Epithelial cell of prostate (primary cell): ENCODE measurements around the gene FAS.

Experiments used
- DNase-seq: peaks from one replicate; pipeline ENCODE4 v3.0.0-alpha.2; 2011; ENCODE audit warnings: low read depth, low spot score
- H3K27ac ChIP-seq: fragments of 450-650 bp; 2 replicates; pipeline ENCODE4 v1.5.1; 2017; ENCODE audit warnings: mild to moderate bottlenecking

FAS gene

GRCh38 chr10:88990384-88991160 lies at the start of gene FAS:
Gene FAS, plus strand, starts transcription at chr10:88990798. Its CDS starts 79 bp downstream, at chr10:88990877.
- H3K27ac ChIP-seq: peak within 1 kb of the TSS; percentile 99
- DNase-seq: peak; percentile 45

- no peak for DNase-seq
- H3K27ac ChIP-seq: no peak overlapping the region
Observed at GRCh38 chr10:88941026-88941425, 49.6 kb upstream of the FAS start.

- no peak overlapping the region for H3K27ac ChIP-seq
- DNase-seq: no peak
Observed at GRCh38 chr10:88943778-88944177, 46.8 kb upstream of the FAS start.

GRCh38 chr10:88944813-88945212 lies 45.8 kb upstream of the FAS start:
- no peak for DNase-seq
- H3K27ac ChIP-seq: no peak overlapping the region

- no peak for DNase-seq
- H3K27ac ChIP-seq: no peak overlapping the region
Observed at GRCh38 chr10:88946200-88946599, 44.4 kb upstream of the FAS start.

GRCh38 chr10:88946965-88947590 lies 43.5 kb upstream of the FAS start:
- no peak for DNase-seq
- H3K27ac ChIP-seq: no peak overlapping the region

GRCh38 chr10:88949051-88949450 lies 41.5 kb upstream of the FAS start:
- no peak overlapping the region for H3K27ac ChIP-seq
- DNase-seq: no peak

GRCh38 chr10:88949912-88950837 lies 40.4 kb upstream of the FAS start:
- no peak overlapping the region for H3K27ac ChIP-seq
- no peak for DNase-seq

- peak within 1 kb of the TSS; percentile 21 for H3K27ac ChIP-seq
- DNase-seq: no peak
Observed at GRCh38 chr10:88952647-88953111, 37.9 kb upstream of the FAS start, which contains the start of gene ACTA2. Gene ACTA2, minus strand, starts transcription at chr10:88952773. Its CDS starts 3,843 bp downstream, at chr10:88948930.

GRCh38 chr10:88953662-88954061 lies 36.9 kb upstream of the FAS start:
- no peak for DNase-seq
- H3K27ac ChIP-seq: no peak overlapping the region

- H3K27ac ChIP-seq: no peak overlapping the region
- DNase-seq: no peak
Observed at GRCh38 chr10:88954458-88955083, 36.0 kb upstream of the FAS start.

GRCh38 chr10:88957381-88957780 lies 33.2 kb upstream of the FAS start:
- H3K27ac ChIP-seq: no peak overlapping the region
- no peak for DNase-seq

GRCh38 chr10:88958721-88959120 lies 31.9 kb upstream of the FAS start:
- no peak for DNase-seq
- H3K27ac ChIP-seq: no peak overlapping the region

GRCh38 chr10:88960802-88961201 lies 29.8 kb upstream of the FAS start:
- DNase-seq: no peak

GRCh38 chr10:88961266-88961665 lies 29.3 kb upstream of the FAS start:
- no peak for DNase-seq

More at GRCh38 chr10:88960802-88961201, 29.8 kb upstream of the FAS start:
- H3K27ac ChIP-seq: no peak overlapping the region

GRCh38 chr10:88962336-88962735 lies 28.3 kb upstream of the FAS start:
- no peak for DNase-seq
- no peak overlapping the region for H3K27ac ChIP-seq

More at GRCh38 chr10:88961266-88961665, 29.3 kb upstream of the FAS start:
- H3K27ac ChIP-seq: no peak overlapping the region

GRCh38 chr10:88963318-88963717 lies 27.3 kb upstream of the FAS start:
- DNase-seq: no peak
- H3K27ac ChIP-seq: no peak overlapping the region

GRCh38 chr10:88964360-88964759 lies 26.2 kb upstream of the FAS start:
- no peak for DNase-seq
- no peak overlapping the region for H3K27ac ChIP-seq

GRCh38 chr10:88964869-88965415 lies 25.7 kb upstream of the FAS start:
- no peak overlapping the region for H3K27ac ChIP-seq
- DNase-seq: no peak

GRCh38 chr10:88966797-88967196 lies 23.8 kb upstream of the FAS start:
- no peak overlapping the region for H3K27ac ChIP-seq
- no peak for DNase-seq
